Endothelial cell of umbilical vein (primary cell): Measurements from ENCODE around the gene STX11. TPM values are rescaled to one million over a fixed set of nuclear protein-coding genes. Genes with fewer than 3 reads are reported as not detected.

ENCODE experiments used
- BruUV-seq: library from RNA; stranded (reverse); fragments of 400-500 nt; replicated peaks from 2 replicates; lab custom pipeline; 2021; lab: Mats Ljungman, UMichigan
- CTCF ChIA-PET: fragments of 300-600, 350-600 bp; sonication (Branson Sonifier 250); formaldehyde crosslinking; loops from one replicate; lab custom pipeline; 2021; ENCODE audit warnings: antibody characterized with exemption, inconsistent platforms; lab: Charles Lee
- POLR2A ChIA-PET: fragments of 300-600, 350-600 bp; sonication (Branson Sonifier 250); formaldehyde crosslinking; loops from one replicate; lab custom pipeline; 2021; ENCODE audit warnings: antibody characterized with exemption, inconsistent platforms; lab: Charles Lee
- DNase-seq: peaks from one replicate; pipeline ENCODE4 v3.0.0-alpha.2; 2011; ENCODE audit warnings: low read depth, low spot score
- FAIRE-seq: peaks from 2 replicates; lab custom pipeline; 2011; peaks lifted over from hg19 to GRCh38; lab: Jason Lieb, UNC
- H2AFZ ChIP-seq: 2 replicates; pipeline ENCODE4 v1.6.0; 2012; ENCODE audit warnings: low read depth, low read length, control low read depth, inconsistent platforms
- H3K27ac ChIP-seq: 2 replicates; pipeline ENCODE4 v1.5.1; 2011; ENCODE audit warnings: low read depth, mild to moderate bottlenecking, control low read depth, low read length, moderate library complexity; ENCODE audit not compliant: insufficient read depth
- H3K27me3 ChIP-seq, 2 experiments: 2 replicates each; pipeline versions ENCODE4 v1.6.0 to v1.6.1; 2011; ENCODE audit warnings: low read length in 2 of 2, mixed read lengths in 1 of 2; ENCODE audit not compliant: control insufficient read depth in 2 of 2, insufficient read depth in 2 of 2
- H3K36me3 ChIP-seq, 2 experiments: 2 replicates in 1 of 2; 3 replicates in 1 of 2; pipeline ENCODE4 v1.5.1; 2011; ENCODE audit warnings: low read length in 2 of 2, mild to moderate bottlenecking in 1 of 2, moderate library complexity in 1 of 2; ENCODE audit not compliant: control insufficient read depth in 2 of 2, insufficient read depth in 2 of 2; ENCODE audit errors: extremely low read depth in 1 of 2
- H3K4me1 ChIP-seq: 3 replicates; pipeline ENCODE4 v1.5.1; 2011; ENCODE audit warnings: mild to moderate bottlenecking, low read length; ENCODE audit not compliant: control insufficient read depth, insufficient read depth; ENCODE audit errors: extremely low read depth
- H3K4me2 ChIP-seq: 2 replicates; pipeline ENCODE4 v1.6.1; 2011; ENCODE audit warnings: low read length, control low read depth, mixed read lengths; ENCODE audit not compliant: insufficient read depth
- H3K4me3 ChIP-seq, 3 experiments: fragments of 200-600 bp in 1 of 3; sonication (generic), shearing (Covaris generic) in 1 of 3; replicated peaks in 1 of 3; 2 replicates each; pipeline ENCODE4 v1.5.1; 2011 to 2016; ENCODE audit warnings: control low read depth in 3 of 3, low read length in 3 of 3, mild to moderate bottlenecking in 2 of 3, inconsistent platforms in 1 of 3, low read depth in 1 of 3, moderate library complexity in 1 of 3; ENCODE audit not compliant: insufficient read depth in 1 of 3
- H3K79me2 ChIP-seq: 2 replicates; pipeline ENCODE4 v1.6.0; 2012; ENCODE audit warnings: low read length, inconsistent platforms; ENCODE audit not compliant: control insufficient read depth, insufficient read depth
- H3K9ac ChIP-seq: replicated peaks from 2 replicates; pipeline ENCODE3; 2011; ENCODE audit warnings: low read length, control low read depth; ENCODE audit not compliant: insufficient read depth; ENCODE audit errors: extremely low read depth
- H3K9me1 ChIP-seq: replicated peaks from 3 replicates; pipeline ENCODE4 v1.6.0; 2011; ENCODE audit warnings: mild to moderate bottlenecking, low read length; ENCODE audit not compliant: control insufficient read depth, insufficient read depth; ENCODE audit errors: extremely low read depth
- H3K9me3 ChIP-seq: replicated peaks from 2 replicates; pipeline ENCODE4 v1.5.1; 2012; ENCODE audit warnings: low read length, inconsistent platforms; ENCODE audit not compliant: control insufficient read depth, insufficient read depth
- H4K20me1 ChIP-seq: replicated peaks from 2 replicates; pipeline ENCODE3; 2011; ENCODE audit warnings: mild to moderate bottlenecking, low read length; ENCODE audit not compliant: control insufficient read depth, insufficient read depth; ENCODE audit errors: extremely low read depth
- EZH2 ChIP-seq: IDR thresholded peaks from 2 replicates; pipeline ENCODE4 v1.6.1; 2012; ENCODE audit warnings: borderline replicate concordance, low read depth, mild to moderate bottlenecking, moderate library complexity, low read length, inconsistent platforms; ENCODE audit not compliant: severe bottlenecking
- FOS ChIP-seq: IDR thresholded peaks from 2 replicates; pipeline ENCODE4 v1.6.1; 2011; ENCODE audit warnings: mild to moderate bottlenecking, low read length, moderate library complexity, borderline replicate concordance; ENCODE audit not compliant: insufficient read depth
- GATA2 ChIP-seq: IDR thresholded peaks from 2 replicates; pipeline ENCODE4 v1.7.0; 2011; ENCODE audit warnings: low read depth, mild to moderate bottlenecking, moderate library complexity, mixed read lengths, low read length; ENCODE audit not compliant: insufficient read length, insufficient read depth
- JUN ChIP-seq: IDR thresholded peaks from 2 replicates; pipeline ENCODE4 v1.6.1; 2011; ENCODE audit warnings: borderline replicate concordance, low read depth; ENCODE audit not compliant: insufficient read length, insufficient read depth
- MAX ChIP-seq: IDR thresholded peaks from 2 replicates; pipeline ENCODE4 v1.6.1; 2011; ENCODE audit not compliant: insufficient read depth, insufficient read length
- MYC ChIP-seq: IDR thresholded peaks from one replicate; pipeline ENCODE4 v1.6.1; 2011; ENCODE audit warnings: mild to moderate bottlenecking, low read depth, low read length
- POLR2A ChIP-seq: IDR thresholded peaks from 2 replicates; pipeline ENCODE4 v1.6.1; 2012; ENCODE audit warnings: low read depth, mild to moderate bottlenecking, control low read depth, low read length
- POLR2AphosphoS5 ChIP-seq: IDR thresholded peaks from 2 replicates; pipeline ENCODE4 v1.6.1; 2012; ENCODE audit warnings: low read depth, mild to moderate bottlenecking, control low read depth, low read length, moderate library complexity; ENCODE audit not compliant: insufficient read depth
- dilution Hi-C: fragments of 300-500 bp; cut with MboI; formaldehyde crosslinking; loops from one replicate; pipeline ENCODE4 v1.15.0; 2019; ENCODE audit warnings: low sequenced_read_pairs; ENCODE audit not compliant: extremely low pct_ligation_motif_present
- intact Hi-C: fragments of 100-400 bp; cut with micrococcal nuclease; formaldehyde crosslinking; loops from one replicate; pipeline ENCODE4 v1.10.0; 2022
- polyA plus RNA-seq, 4 experiments: library from polyadenylated mRNA; depleted of rRNA in 3 of 4; stranded (reverse) in 3 of 4; unstranded in 1 of 4; fragments of >200 nt; gene quantifications; 2 replicates each; pipeline versions ENCODE4 v1.2.1 to v1.2.3, GENCODE V29; 2011 to 2012; ENCODE audit warnings: missing spikeins in 1 of 4
- total RNA-seq: library from RNA; stranded (reverse); gene quantifications from 2 replicates; pipeline ENCODE4 v1.2.3, GENCODE V29; 2021
- TF ChIP-seq, protein P1 (sequence below), 2 donors: IDR thresholded peaks; 1 replicate in 1 of 2; 2 replicates in 1 of 2; pipeline ENCODE4 v1.5.1; 2011; ENCODE audit warnings: low read length in 2 of 2, mild to moderate bottlenecking in 2 of 2, moderate library complexity in 2 of 2, control low read depth in 1 of 2, inconsistent platforms in 1 of 2, low read depth in 1 of 2; ENCODE audit not compliant: insufficient read depth in 1 of 2; ENCODE audit errors: extremely low read depth in 1 of 2

STX11 gene
- total and polyA plus RNA-seq, 2 donors (not counting 3 experiments of a cell fraction or from before 2014, with no cell fraction given) = 4.7 to 8.9 TPM

DNA sequence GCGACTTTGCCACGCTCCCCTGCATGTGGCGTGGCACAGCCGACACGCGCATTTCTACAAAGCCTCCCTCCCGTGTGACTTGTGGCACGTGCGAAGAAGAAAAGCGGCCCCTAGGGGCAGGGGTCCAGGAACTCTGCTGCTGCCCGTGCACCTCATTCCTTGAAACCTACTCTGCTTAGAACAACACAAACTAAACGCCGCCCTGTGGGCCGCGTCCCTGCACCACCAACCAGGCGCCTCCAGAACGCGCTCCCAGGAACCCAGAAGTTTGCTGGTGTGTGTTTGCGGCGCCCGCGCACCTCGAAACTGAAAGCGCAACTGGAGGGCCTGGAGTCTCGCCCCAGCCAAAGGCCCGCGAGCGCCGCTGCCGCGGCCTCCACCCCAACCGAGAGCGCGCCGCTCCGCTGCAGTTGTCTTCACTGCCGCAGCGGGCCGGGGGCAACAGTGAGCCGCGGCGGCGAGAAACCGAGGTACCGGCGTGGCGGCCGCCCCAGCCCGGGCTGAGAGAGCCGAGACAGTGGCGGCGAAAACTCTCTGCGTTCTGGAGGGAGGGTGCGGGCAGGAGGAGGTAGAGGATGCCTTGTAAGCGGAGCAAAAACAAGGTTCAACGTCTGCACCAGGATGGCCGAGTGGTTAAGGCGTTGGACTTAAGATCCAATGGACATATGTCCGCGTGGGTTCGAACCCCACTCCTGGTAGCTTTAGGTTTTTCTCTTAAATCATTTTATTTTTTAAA lies 65.8 kb downstream of the STX11 start:
- peak; percentile 100 for DNase-seq
- H3K9me1 ChIP-seq = no peaks in the 10 kb centered on the region
- BruUV-seq = no TSS peak
- peak overlapping the region; percentile 17 for H3K27ac ChIP-seq
- no peak for FAIRE-seq
- POLR2A ChIA-PET = interaction anchor here (0.7 to 1.0 kb wide), 3 partner anchors 49 to 111 kb away, joined by 3 read pairs; no protein-coding TSS in a partner anchor
- TF ChIP-seq FOS (no peak), MYC (peak; percentile 10), MAX (peak; percentile 78), POLR2A (peak; percentile 50), GATA2 (peak; percentile 31), JUN (no peak), EZH2 (no peak), POLR2AphosphoS5 (peak; percentile 71)
- TF ChIP-seq, protein P1, sequence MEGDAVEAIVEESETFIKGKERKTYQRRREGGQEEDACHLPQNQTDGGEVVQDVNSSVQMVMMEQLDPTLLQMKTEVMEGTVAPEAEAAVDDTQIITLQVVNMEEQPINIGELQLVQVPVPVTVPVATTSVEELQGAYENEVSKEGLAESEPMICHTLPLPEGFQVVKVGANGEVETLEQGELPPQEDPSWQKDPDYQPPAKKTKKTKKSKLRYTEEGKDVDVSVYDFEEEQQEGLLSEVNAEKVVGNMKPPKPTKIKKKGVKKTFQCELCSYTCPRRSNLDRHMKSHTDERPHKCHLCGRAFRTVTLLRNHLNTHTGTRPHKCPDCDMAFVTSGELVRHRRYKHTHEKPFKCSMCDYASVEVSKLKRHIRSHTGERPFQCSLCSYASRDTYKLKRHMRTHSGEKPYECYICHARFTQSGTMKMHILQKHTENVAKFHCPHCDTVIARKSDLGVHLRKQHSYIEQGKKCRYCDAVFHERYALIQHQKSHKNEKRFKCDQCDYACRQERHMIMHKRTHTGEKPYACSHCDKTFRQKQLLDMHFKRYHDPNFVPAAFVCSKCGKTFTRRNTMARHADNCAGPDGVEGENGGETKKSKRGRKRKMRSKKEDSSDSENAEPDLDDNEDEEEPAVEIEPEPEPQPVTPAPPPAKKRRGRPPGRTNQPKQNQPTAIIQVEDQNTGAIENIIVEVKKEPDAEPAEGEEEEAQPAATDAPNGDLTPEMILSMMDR (IDR thresholded peaks at IDR 0.05; ENCODE audit: extremely low read depth in 1 of 2, insufficient read depth in 1 of 2, low read depth in 1 of 2, low read length in 2 of 2) = peak; percentile 81 to 85
- H3K9ac ChIP-seq = peak overlapping the region; percentile 35
- H2AFZ ChIP-seq = peak overlapping the region; percentile 85
- intact Hi-C loops (loop anchor here (1.0 to 2.0 kb wide), 13 partner anchors 26 to 641 kb away; partner anchors contain the start of genes SF3B5, STX11 and UTRN), dilution Hi-C loops (no loop called here)
- no peaks in the 10 kb centered on the region for H3K27me3 ChIP-seq
- H4K20me1 ChIP-seq = no peaks in the 10 kb centered on the region
- H3K4me3 ChIP-seq = peak overlapping the region; percentile 35 to 56 (median 45)
- peaks cover 14% of the 10 kb centered on the region for H3K4me1 ChIP-seq
- H3K36me3 ChIP-seq = no peaks in the 10 kb centered on the region
- CTCF ChIA-PET = interaction anchor here (0.6 to 1.8 kb wide), 29 partner anchors 11 to 266 kb away, joined by 3 to 32 read pairs (median 3); partner anchors contain the start of genes STX11 and UTRN
- H3K9me3 ChIP-seq = no peaks in the 10 kb centered on the region
- H3K4me2 ChIP-seq = peak overlapping the region; percentile 41
- no peaks in the 10 kb centered on the region for H3K79me2 ChIP-seq
